Adrenal gland (tissue), 5 donors: ENCODE measurements around the gene PIK3C2G.

ENCODE experiments used
- POLR2A ChIP-seq, 2 donors: fragments of 450-650 bp; IDR thresholded peaks; one replicate each; pipeline ENCODE4 v1.6.1; 2017; ENCODE audit warnings: antibody characterized with exemption in 2 of 2, mild to moderate bottlenecking in 2 of 2, moderate library complexity in 1 of 2
- TF ChIP-seq, protein P1 (sequence below), 6 experiments: fragments of 450-650 bp in 4 of 6; fragments of 200-600 bp in 2 of 6; sonication (generic) in 1 of 6; IDR thresholded peaks; 1 replicate in 5 of 6; 2 replicates in 1 of 6; pipeline versions ENCODE4 v1.5.1 to v1.8.0; 2016 to 2021; ENCODE audit warnings: antibody characterized with exemption in 6 of 6, mild to moderate bottlenecking in 2 of 6, moderate library complexity in 1 of 6
- donor health status: DM: no; HTN: no; CAD: no.

DNA sequence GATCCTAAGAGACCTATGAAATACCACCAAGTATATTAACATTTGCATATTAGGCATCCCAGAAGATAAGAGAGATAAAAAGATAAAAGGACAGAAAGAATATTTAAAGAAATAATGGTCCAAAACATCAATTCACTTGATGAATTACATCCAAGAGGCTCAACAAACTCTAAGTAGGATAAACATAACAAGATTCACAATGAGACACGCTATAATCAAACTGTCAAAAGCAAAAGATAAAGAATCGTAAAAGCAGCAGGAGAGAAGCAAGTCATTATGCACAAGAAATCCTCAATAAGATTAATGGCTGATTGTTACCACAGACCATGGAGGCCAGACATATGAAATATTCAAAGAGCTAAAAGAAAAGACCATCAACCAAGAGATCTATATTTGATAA is 396.9 kb downstream of the PIK3C2G start:
- TF ChIP-seq, protein P1, sequence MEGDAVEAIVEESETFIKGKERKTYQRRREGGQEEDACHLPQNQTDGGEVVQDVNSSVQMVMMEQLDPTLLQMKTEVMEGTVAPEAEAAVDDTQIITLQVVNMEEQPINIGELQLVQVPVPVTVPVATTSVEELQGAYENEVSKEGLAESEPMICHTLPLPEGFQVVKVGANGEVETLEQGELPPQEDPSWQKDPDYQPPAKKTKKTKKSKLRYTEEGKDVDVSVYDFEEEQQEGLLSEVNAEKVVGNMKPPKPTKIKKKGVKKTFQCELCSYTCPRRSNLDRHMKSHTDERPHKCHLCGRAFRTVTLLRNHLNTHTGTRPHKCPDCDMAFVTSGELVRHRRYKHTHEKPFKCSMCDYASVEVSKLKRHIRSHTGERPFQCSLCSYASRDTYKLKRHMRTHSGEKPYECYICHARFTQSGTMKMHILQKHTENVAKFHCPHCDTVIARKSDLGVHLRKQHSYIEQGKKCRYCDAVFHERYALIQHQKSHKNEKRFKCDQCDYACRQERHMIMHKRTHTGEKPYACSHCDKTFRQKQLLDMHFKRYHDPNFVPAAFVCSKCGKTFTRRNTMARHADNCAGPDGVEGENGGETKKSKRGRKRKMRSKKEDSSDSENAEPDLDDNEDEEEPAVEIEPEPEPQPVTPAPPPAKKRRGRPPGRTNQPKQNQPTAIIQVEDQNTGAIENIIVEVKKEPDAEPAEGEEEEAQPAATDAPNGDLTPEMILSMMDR (IDR thresholded peaks at IDR 0.05), result no peak
- TF ChIP-seq POLR2A (IDR thresholded peaks at IDR 0.05), result no peak
